Small intestine (tissue), 7 donors: ENCODE measurements around the gene CPNE6. TPM values are rescaled to one million over a fixed set of nuclear protein-coding genes. Genes with fewer than 3 reads are reported as not detected.
"Not testable (repeated sequence)": the region's sequence is repeated elsewhere in the genome, so short reads cannot be mapped to it uniquely, and the experiment has no call there.

Experiments
- DNase-seq, 2 donors: peaks; one replicate each; pipeline versions ENCODE4 v3.0.0 to v3.0.0-alpha.2; 2013
- FAIRE-seq: peaks from 2 replicates; lab custom pipeline; 2012; peaks lifted over from hg19 to GRCh38; lab: Jason Lieb, UNC
- H3K27ac ChIP-seq, 3 donors: one replicate each; pipeline ENCODE4 v1.5.1; 2013; ENCODE audit warnings: low read length in 2 of 3, mild to moderate bottlenecking in 2 of 3, control low read depth in 1 of 3, inconsistent platforms in 1 of 3, low read depth in 1 of 3, moderate library complexity in 1 of 3
- H3K27me3 ChIP-seq, 3 donors: one replicate each; pipeline ENCODE4 v1.6.1; 2013; ENCODE audit warnings: low read length in 3 of 3, inconsistent platforms in 1 of 3; ENCODE audit not compliant: control insufficient read depth in 3 of 3, insufficient read depth in 3 of 3
- H3K36me3 ChIP-seq, 3 donors: one replicate each; pipeline ENCODE4 v1.6.1; 2013; ENCODE audit warnings: low read length in 3 of 3, inconsistent platforms in 1 of 3, low read depth in 1 of 3, mild to moderate bottlenecking in 1 of 3, moderate library complexity in 1 of 3; ENCODE audit not compliant: control insufficient read depth in 3 of 3, insufficient read depth in 2 of 3
- H3K4me1 ChIP-seq, 3 donors: one replicate each; pipeline ENCODE4 v1.6.1; 2013; ENCODE audit warnings: low read length in 2 of 3, inconsistent platforms in 1 of 3, low read depth in 1 of 3, mild to moderate bottlenecking in 1 of 3, moderate library complexity in 1 of 3; ENCODE audit not compliant: control insufficient read depth in 3 of 3, insufficient read depth in 2 of 3
- H3K4me3 ChIP-seq, 3 donors: one replicate each; pipeline ENCODE4 v1.5.1; 2013; ENCODE audit warnings: low read length in 3 of 3, control low read depth in 1 of 3, inconsistent platforms in 1 of 3, low read depth in 1 of 3, mild to moderate bottlenecking in 1 of 3, moderate library complexity in 1 of 3
- H3K9me3 ChIP-seq, 2 donors: one replicate each; pipeline ENCODE4 v1.6.1; 2013; ENCODE audit warnings: low read depth in 1 of 2, low read length in 1 of 2; ENCODE audit not compliant: control insufficient read depth in 2 of 2, insufficient read depth in 1 of 2
- WGBS, 3 donors: extraction: QIAGEN DNeasy Blood & Tissue Kit; methylation state at CpG; one replicate each; pipeline ENCODE4 v1.1.7; 2013; 5-methylcytosine and 5-hydroxymethylcytosine counted together
- polyA plus RNA-seq, 4 donors: library from polyadenylated mRNA; stranded (reverse) in 3 of 4; unstranded in 1 of 4; fragments of 200-250 nt in 3 of 4; fragments of 120-200 nt in 1 of 4; gene quantifications; one replicate each; pipeline versions ENCODE4 v1.2.1 to v1.2.3, GENCODE V29; 2013
- donor health status: healthy with polysubstance abuse.
- donor health status: control.
- donor health status: control.
- donor health status: Bipolar disorder and iron deficiency.
- donor health status: healthy.

The CPNE6 gene
- polyA plus RNA-seq, 4 donors = 0.03 to 10.7 (median 4.2) TPM

GRCh38 chr14:24036963-24037657 lies 34.3 kb upstream of the CPNE6 start:
- FAIRE-seq, H3K36me3 ChIP-seq, H3K27me3 ChIP-seq, DNase-seq, H3K9me3 ChIP-seq: not testable (repeated sequence)
- Histone ChIP-seq H3K27ac (peak overlapping the region; percentile 89 to 95 (median 94)), H3K4me1 (peaks cover 0 to 17% (median 0%) of the 10 kb centered on the region in 3 donors), H3K4me3 (peak overlapping the region in 2 of 3 donors; percentile 60 to 62)
- 29 to 40% (median 32%) methylated on average over 10 of the region's 10 CpGs for WGBS, 3 donors

- H3K9me3 ChIP-seq = peaks cover 0 to 5% of the 10 kb centered on the region in 2 donors
- no peak overlapping the region for H3K27ac ChIP-seq
- H3K4me3 ChIP-seq = no peak overlapping the region
- peaks cover 0 to 2% (median 0%) of the 10 kb centered on the region in 3 donors for H3K36me3 ChIP-seq
- peaks cover 0 to 17% (median 0%) of the 10 kb centered on the region in 3 donors for H3K4me1 ChIP-seq
- DNase-seq (peak in 1 of 2 donors; percentile 52), FAIRE-seq (no peak)
- 60 to 74% (median 73%) methylated on average over 14 of the region's 14 CpGs for WGBS, 3 donors
- H3K27me3 ChIP-seq = no peaks in the 10 kb centered on the region
These were observed 33.7 kb upstream of the CPNE6 start for GRCh38 chr14:24037658-24038037.

- FAIRE-seq (no peak), DNase-seq (no peak)
- H3K27me3 ChIP-seq = no peaks in the 10 kb centered on the region
- 92 to 97% (median 93%) methylated on average over 2 of the region's 2 CpGs for WGBS, 3 donors
- peak overlapping the region in 1 of 3 donors; percentile 56 for H3K27ac ChIP-seq
- H3K4me3 ChIP-seq = no peak overlapping the region
- no peaks in the 10 kb centered on the region for H3K9me3 ChIP-seq
- H3K36me3 ChIP-seq = peaks cover 0 to 2% (median 0%) of the 10 kb centered on the region in 3 donors
- H3K4me1 ChIP-seq = peaks cover 0 to 17% (median 0%) of the 10 kb centered on the region in 3 donors
These were observed 32.7 kb upstream of the CPNE6 start for GRCh38 chr14:24038686-24039085.

- peaks cover 0 to 15% (median 0%) of the 10 kb centered on the region in 3 donors for H3K4me1 ChIP-seq
- 36 to 41% (median 40%) methylated on average over 2 of the region's 2 CpGs for WGBS, 3 donors
- DNase-seq (no peak), FAIRE-seq (no peak)
- no peaks in the 10 kb centered on the region for H3K9me3 ChIP-seq
- H3K27me3 ChIP-seq = no peaks in the 10 kb centered on the region
- peaks cover 0 to 2% (median 0%) of the 10 kb centered on the region in 3 donors for H3K36me3 ChIP-seq
- H3K27ac ChIP-seq = no peak overlapping the region
- H3K4me3 ChIP-seq = no peak overlapping the region
These were observed 30.7 kb upstream of the CPNE6 start for GRCh38 chr14:24040692-24041091.

GRCh38 chr14:24042746-24043145 lies 28.6 kb upstream of the CPNE6 start:
- FAIRE-seq (no peak), DNase-seq (no peak)
- H3K4me1 ChIP-seq = peaks cover 0 to 6% (median 0%) of the 10 kb centered on the region in 3 donors
- H3K36me3 ChIP-seq = peaks cover 0 to 2% (median 0%) of the 10 kb centered on the region in 3 donors
- no peaks in the 10 kb centered on the region for H3K27me3 ChIP-seq
- no peak overlapping the region for H3K4me3 ChIP-seq
- no peak overlapping the region for H3K27ac ChIP-seq
- H3K9me3 ChIP-seq = no peaks in the 10 kb centered on the region
- 17 to 43% (median 28%) methylated on average over 5 of the region's 5 CpGs for WGBS, 3 donors

GRCh38 chr14:24049002-24049401 lies 22.4 kb upstream of the CPNE6 start:
- not testable (repeated sequence) for H3K9me3 ChIP-seq, DNase-seq, H3K36me3 ChIP-seq, H3K4me3 ChIP-seq, FAIRE-seq, H3K27ac ChIP-seq, H3K27me3 ChIP-seq
- WGBS, 3 donors = 69 to 100% (median 84%) methylated on average over 2 of the region's 2 CpGs
- H3K4me1 ChIP-seq = peaks cover 0 to 15% (median 2%) of the 10 kb centered on the region in 3 donors

- not testable (repeated sequence) for FAIRE-seq, H3K4me3 ChIP-seq, H3K36me3 ChIP-seq, H3K9me3 ChIP-seq, H3K27ac ChIP-seq, H3K27me3 ChIP-seq, DNase-seq
- H3K4me1 ChIP-seq = peaks cover 0 to 15% (median 2%) of the 10 kb centered on the region in 3 donors
- 73 to 81% (median 79%) methylated on average over 8 of the region's 8 CpGs for WGBS, 3 donors
These were observed 20.6 kb upstream of the CPNE6 start for GRCh38 chr14:24050753-24051152.

- H3K4me3 ChIP-seq = peak overlapping the region; percentile 55 to 68 (median 58)
- H3K4me1 ChIP-seq = peaks cover 0 to 15% (median 2%) of the 10 kb centered on the region in 3 donors
- peaks cover 0 to 7% (median 0%) of the 10 kb centered on the region in 3 donors for H3K27me3 ChIP-seq
- no peak for DNase-seq
- WGBS, 3 donors = 25 to 28% (median 26%) methylated on average over 18 to 20 of the region's 20 CpGs
- peak overlapping the region in 2 of 3 donors; percentile 32 to 46 for H3K27ac ChIP-seq
- H3K36me3 ChIP-seq = no peaks in the 10 kb centered on the region
- H3K9me3 ChIP-seq = no peaks in the 10 kb centered on the region
- FAIRE-seq = no peak
These were observed 20.1 kb upstream of the CPNE6 start for GRCh38 chr14:24051176-24051788.
